Left ventricle myocardium superior (tissue), 1 donor: ENCODE results near the gene CFH. TPM values are rescaled to one million over a fixed set of nuclear protein-coding genes. Genes with fewer than 3 reads are reported as not detected.
"Not testable (repeated sequence)": the region's sequence is repeated elsewhere in the genome, so short reads cannot be mapped to it uniquely, and the experiment has no call there.

Experiments used
- ATAC-seq: fragments of 200-7000 bp; cut with Tn5 transposase; one replicate; pipeline ENCODE4 v1.9.1; 2020; ENCODE audit warnings: mild to moderate bottlenecking, moderate library complexity
- DNase-seq: peaks from one replicate; pipeline ENCODE4 v3.0.0-alpha.2; 2020
- intact Hi-C: fragments of 100-400 bp; cut with micrococcal nuclease; formaldehyde crosslinking; loops from one replicate; pipeline ENCODE4 v1.11.0; 2022
- total RNA-seq: library from RNA; stranded (reverse); fragmentation: NEBNext Ultra II Directional; extraction: Animal tissue kit (Norgen Biotek cat#: 25700); gene quantifications from one replicate; pipeline ENCODE4 v1.2.1, GENCODE V29; 2021
- donor health status: DM: no; HTN: yes; CAD: no; lungs with severe emphysema.

CFH gene
- total RNA-seq, 1 donor from 2014 or later, result 27.8 TPM

- intact Hi-C loops, result loop anchor here (10.0 kb wide), 1 partner anchor 515 kb away; no protein-coding TSS in a partner anchor
- no peak for ATAC-seq
- DNase-seq, result no peak
These were observed 8.4 kb downstream of the CFH start for GRCh38 chr1:196660272-196660671.

- peak; percentile 48 for ATAC-seq
- intact Hi-C loops, result loop anchor here (10.0 kb wide), 1 partner anchor 516 kb away; no protein-coding TSS in a partner anchor
- DNase-seq, result no peak
These were observed 9.0 kb downstream of the CFH start for GRCh38 chr1:196660852-196661251.

GRCh38 chr1:196661345-196661744, 9.5 kb downstream of the CFH start:
- DNase-seq, result no peak
- ATAC-seq, result no peak
- intact Hi-C loops, result loop anchor here (10.0 kb wide), 1 partner anchor 517 kb away; no protein-coding TSS in a partner anchor

GRCh38 chr1:196667131-196667530, 15.3 kb downstream of the CFH start:
- DNase-seq (no peak), ATAC-seq (no peak)
- intact Hi-C loops, result loop anchor here (10.0 kb wide), 1 partner anchor 522 kb away; no protein-coding TSS in a partner anchor

- ATAC-seq (no peak), DNase-seq (no peak)
- intact Hi-C loops, result loop anchor here (10.0 kb wide), 1 partner anchor 524 kb away; no protein-coding TSS in a partner anchor
These were observed 17.2 kb downstream of the CFH start for GRCh38 chr1:196669051-196669450.

GRCh38 chr1:196669693-196670092, 17.9 kb downstream of the CFH start:
- DNase-seq (no peak), ATAC-seq (no peak)
- intact Hi-C loops, result loop anchor here (10.0 kb wide), 1 partner anchor 525 kb away; no protein-coding TSS in a partner anchor

GRCh38 chr1:196674908-196675307, 23.1 kb downstream of the CFH start:
- no peak for ATAC-seq
- intact Hi-C loops, result no loop called here
- no peak for DNase-seq

GRCh38 chr1:196677781-196678509, 26.1 kb downstream of the CFH start:
- intact Hi-C loops, result no loop called here
- ATAC-seq (no peak), DNase-seq (no peak)

GRCh38 chr1:196678510-196678884, 26.7 kb downstream of the CFH start:
- DNase-seq (no peak), ATAC-seq (no peak)
- intact Hi-C loops, result no loop called here

GRCh38 chr1:196680107-196680506, 28.3 kb downstream of the CFH start:
- no peak for DNase-seq
- no peak for ATAC-seq
- intact Hi-C loops, result no loop called here

- DNase-seq, result no peak
These were observed 32.6 kb downstream of the CFH start for GRCh38 chr1:196684476-196684875.

GRCh38 chr1:196685506-196685905, 33.7 kb downstream of the CFH start:
- ATAC-seq, result no peak
- DNase-seq, result no peak
- intact Hi-C loops, result no loop called here

More at GRCh38 chr1:196684476-196684875, 32.6 kb downstream of the CFH start:
- ATAC-seq, result no peak
- intact Hi-C loops, result no loop called here

- DNase-seq, result no peak
- intact Hi-C loops, result no loop called here
- ATAC-seq, result no peak
These were observed 37.2 kb downstream of the CFH start for GRCh38 chr1:196689001-196689400.

- intact Hi-C loops, result no loop called here
- ATAC-seq, result no peak
- no peak for DNase-seq
These were observed 38.7 kb downstream of the CFH start for GRCh38 chr1:196690582-196690981.

- intact Hi-C loops, result no loop called here
- ATAC-seq, result no peak
- DNase-seq, result no peak
These were observed 47.1 kb downstream of the CFH start for GRCh38 chr1:196698993-196699392.

GRCh38 chr1:196701144-196701543, 49.3 kb downstream of the CFH start:
- intact Hi-C loops, result no loop called here
- DNase-seq (no peak), ATAC-seq (no peak)

- ATAC-seq, DNase-seq, intact Hi-C loops: not testable (repeated sequence)
These were observed 58.0 kb downstream of the CFH start for GRCh38 chr1:196709892-196710291.

GRCh38 chr1:196717868-196718267, 66.0 kb downstream of the CFH start:
- intact Hi-C loops, result no loop called here
- DNase-seq (no peak), ATAC-seq (no peak)

- ATAC-seq (no peak), DNase-seq (no peak)
- intact Hi-C loops, result no loop called here
These were observed 71.7 kb downstream of the CFH start for GRCh38 chr1:196723325-196724185.

GRCh38 chr1:196732526-196732925, 80.7 kb downstream of the CFH start:
- intact Hi-C loops, result no loop called here
- DNase-seq (no peak), ATAC-seq (no peak)
